Activated T-cell treated with anti-CD3 and anti-CD28 coated beads, Interleukin-2, amount 50 U/mL, for 48 hours (primary cell): ENCODE data around the gene PRDM12.
A peak's percentile ranks its signal among the peaks of the same experiment; 100 is the strongest.

Source experiments
- DNase-seq, 2 experiments: peaks; one replicate each; pipeline ENCODE4 v3.0.0-alpha.2; 2020

PRDM12 gene

DNA sequence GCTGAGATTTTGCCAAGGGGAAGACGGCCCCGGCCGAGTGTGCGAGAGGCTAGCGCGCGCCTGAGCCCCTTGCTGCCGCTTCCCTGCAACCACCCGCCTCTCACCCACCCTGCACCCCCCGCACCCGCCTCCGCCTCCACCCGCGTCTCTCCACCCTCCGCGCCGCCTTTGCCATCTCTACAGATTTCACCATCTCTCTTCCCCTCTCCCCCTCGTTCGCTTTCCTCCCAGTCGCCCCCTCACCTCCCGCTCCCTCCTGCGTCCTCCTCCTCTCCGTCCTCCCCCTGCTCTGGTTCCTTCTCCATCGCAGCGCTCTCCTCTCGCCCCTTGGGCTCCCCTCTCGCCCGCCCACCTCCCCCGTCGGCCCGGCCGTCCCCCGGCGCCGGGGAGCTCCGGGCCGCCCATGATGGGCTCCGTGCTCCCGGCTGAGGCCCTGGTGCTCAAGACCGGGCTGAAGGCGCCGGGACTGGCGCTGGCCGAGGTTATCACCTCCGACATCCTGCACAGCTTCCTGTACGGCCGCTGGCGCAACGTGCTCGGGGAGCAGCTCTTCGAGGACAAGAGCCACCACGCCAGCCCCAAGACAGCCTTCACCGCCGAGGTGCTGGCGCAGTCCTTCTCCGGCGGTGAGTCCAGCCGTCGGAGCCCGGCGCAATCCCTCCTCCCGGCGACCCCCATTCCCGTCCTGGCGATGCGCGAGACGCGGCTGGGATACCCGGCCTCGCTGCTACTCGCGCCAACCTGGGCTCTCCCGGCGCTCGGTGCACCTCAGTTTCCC is at the start of gene PRDM12:
TSS of gene PRDM12 (plus strand) at position 344 of the 778 bp plus-strand sequence. CDS start at position 404, 60 bp downstream.
- peak; percentile 29 to 36 for DNase-seq

- DNase-seq: no peak
These were observed 47.9 kb upstream of the PRDM12 start for GRCh38 chr9:130616451-130616850.

GRCh38 chr9:130623466-130623865 is 40.9 kb upstream of the PRDM12 start:
- DNase-seq: no peak

DNA sequence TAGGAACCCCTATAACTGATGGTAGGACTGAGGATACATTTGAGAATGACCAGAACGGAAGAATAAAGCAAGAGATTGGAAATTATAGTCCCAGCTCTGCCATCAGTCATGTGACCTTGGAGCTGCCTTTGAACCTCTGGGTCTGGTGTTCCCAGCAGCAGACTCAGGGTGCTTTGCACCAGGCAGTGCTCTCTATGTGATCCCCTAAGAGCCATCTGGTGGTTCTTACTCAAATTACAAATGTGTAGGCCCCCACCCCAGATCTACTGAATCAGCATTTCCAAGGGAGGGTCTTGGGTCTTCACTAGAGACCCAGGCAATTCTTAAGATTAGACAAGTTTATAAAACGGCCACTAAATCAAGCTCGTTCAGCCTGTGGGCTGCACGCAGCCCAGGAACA is 40.2 kb upstream of the PRDM12 start:
- DNase-seq: no peak

GRCh38 chr9:130626249-130626996 is 38.0 kb upstream of the PRDM12 start:
- DNase-seq: no peak

GRCh38 chr9:130627051-130627450 is 37.3 kb upstream of the PRDM12 start:
- DNase-seq: no peak

DNA sequence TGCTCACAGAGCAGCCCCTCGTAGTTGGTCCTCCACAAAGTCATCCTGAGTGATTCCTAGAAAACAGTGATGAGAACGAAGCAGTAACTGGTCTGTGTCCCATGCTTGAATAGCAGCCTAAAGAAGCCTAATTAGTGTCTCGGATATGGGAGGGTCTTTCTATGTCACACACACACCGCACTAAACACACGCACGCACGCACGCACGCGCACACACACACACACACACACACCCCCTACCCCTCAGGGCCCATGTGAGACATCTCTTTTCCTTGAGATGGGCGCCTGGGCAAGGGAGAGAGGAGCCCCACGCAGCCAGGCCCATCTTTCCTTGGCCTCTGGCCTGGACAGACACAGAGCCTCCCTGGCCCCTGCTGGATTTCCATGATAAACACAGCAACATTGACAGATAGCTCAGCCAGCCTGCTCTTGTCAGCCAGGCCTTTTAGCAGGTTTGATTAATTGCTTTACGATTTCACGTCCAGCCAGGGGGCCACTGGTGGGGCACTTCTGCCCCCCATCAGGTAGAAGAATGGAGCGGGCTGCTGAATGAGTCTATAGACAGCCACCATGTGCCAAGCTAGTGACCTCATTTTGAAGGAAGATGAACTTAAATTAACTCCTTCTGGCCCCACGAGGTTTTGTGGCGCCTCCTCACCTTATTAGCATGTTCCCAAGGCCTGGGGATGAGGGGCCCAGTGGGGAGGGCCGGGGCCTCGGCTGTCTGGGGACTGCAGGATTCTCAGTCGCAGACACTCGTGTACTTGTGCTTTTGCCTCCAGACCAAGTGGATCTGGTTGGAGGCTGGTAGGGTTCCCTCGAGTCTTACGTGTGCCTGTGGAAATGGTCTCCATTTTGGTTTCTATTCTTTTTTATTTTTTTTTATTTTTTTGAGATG is 36.2 kb upstream of the PRDM12 start:
- no peak for DNase-seq

GRCh38 chr9:130629443-130630070 is 34.8 kb upstream of the PRDM12 start:
- no peak for DNase-seq

DNA sequence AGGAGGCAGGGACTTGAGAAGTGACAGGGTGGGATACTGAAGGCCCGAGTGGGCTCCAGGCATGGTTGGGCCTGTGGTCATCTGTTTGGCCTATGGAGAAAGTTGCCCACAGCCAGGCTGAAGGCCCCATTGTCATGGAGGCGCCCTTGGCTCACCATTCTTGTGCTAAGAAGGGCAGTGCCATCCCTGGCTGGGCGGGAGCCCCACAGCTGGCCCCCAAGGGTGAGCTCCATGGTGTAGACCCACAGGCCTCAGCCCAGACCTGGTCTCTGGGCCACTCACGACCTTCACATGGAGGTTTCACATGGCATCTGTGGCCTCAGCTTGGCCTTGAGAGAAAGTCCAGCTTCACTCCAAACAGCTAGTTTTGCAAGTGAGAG is 34.3 kb upstream of the PRDM12 start:
- no peak for DNase-seq

- no peak for DNase-seq
These were observed 33.7 kb upstream of the PRDM12 start for GRCh38 chr9:130630506-130631330.

DNA sequence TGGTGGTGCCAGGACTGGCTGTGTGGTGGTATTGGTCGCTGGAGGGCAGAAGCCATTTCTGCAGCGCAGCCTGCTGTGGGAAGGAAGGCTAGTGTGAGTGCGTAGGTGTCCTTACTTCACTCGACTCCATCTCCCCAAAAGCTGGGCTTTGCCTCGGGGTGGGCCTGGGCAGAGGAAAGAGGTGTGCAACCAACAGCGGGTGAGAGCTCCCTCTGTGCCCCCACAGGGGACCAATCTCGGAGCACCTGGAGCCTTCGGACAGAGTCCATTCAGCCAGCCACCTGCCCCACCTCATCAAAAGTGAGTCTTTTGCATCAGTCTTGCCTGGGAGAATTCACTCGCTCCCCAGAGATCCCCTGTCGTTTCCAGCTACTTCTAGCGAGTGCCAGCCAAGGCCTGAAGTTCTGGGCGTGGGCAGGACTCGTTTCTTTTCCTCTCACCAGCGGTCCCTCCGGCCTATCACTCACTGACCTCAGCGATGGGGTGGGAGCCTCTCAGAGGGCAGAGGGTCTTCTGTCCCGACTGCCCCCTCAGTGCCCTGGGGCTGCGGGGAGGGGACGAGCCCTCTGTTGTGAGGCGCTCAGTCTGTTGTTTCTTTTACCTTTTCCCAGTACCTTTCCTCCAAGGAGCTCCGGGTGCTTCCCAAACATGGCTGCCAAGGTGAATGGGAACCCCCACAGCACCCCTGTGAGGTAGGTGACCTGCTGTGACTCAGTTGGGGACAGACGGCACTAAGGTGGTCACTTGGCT is 32.9 kb upstream of the PRDM12 start:
- DNase-seq: no peak

DNA sequence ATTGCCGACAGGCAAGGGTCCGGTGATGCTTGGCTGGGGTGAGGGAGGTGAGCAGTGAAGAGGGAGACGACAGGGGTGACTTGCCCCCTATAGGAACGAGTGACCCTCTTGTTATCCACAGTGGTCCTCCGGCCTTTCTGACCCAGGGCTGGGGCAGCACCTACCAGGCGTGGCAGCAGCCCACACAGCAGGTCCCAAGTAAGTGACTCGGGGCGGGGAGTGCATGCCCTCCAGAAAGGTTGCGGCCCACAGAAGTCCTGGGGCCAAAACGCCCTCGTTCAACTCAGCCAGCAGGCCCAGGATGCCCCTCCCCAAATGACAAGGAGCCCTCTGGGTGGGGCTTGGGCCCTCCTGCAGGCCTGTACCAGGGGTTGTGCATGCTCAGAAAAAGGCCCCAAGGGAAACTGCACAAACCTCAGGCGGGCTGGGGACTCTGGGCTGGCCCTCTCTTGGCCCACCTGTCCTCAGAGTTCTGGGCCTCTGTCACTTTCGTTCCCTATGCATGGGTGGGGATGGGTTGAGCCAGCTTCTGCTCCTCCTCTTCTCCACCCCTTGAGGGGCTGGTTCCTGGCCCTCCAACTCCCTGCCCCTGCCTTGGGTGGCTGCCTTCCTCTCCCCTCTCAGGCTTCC is 32.2 kb upstream of the PRDM12 start:
- no peak for DNase-seq

DNA sequence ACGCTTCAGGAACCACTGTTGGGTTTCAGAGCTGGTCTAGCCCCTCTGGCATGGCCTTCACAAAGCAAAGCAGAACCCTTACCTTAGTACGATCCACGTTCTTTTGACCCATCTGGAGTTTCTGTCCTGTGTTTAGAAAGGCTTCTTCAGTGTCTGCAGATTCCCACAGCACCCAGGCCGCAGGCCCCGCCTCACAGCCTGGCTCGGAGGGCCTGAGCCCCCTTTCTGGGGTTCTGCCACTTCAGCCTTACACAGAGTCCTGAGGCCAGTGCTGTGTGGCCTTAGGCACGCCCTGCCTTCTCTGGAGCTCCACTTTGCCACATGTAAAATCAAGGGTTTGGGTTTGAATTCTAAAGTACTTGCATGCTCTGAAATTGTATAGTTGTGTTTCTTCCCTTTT is 31.6 kb upstream of the PRDM12 start:
- DNase-seq: no peak

GRCh38 chr9:130633336-130634190 is 30.8 kb upstream of the PRDM12 start:
- no peak for DNase-seq

- DNase-seq: no peak
These were observed 30.1 kb upstream of the PRDM12 start for GRCh38 chr9:130634191-130634768.

GRCh38 chr9:130634801-130635200 is 29.6 kb upstream of the PRDM12 start:
- no peak for DNase-seq

DNA sequence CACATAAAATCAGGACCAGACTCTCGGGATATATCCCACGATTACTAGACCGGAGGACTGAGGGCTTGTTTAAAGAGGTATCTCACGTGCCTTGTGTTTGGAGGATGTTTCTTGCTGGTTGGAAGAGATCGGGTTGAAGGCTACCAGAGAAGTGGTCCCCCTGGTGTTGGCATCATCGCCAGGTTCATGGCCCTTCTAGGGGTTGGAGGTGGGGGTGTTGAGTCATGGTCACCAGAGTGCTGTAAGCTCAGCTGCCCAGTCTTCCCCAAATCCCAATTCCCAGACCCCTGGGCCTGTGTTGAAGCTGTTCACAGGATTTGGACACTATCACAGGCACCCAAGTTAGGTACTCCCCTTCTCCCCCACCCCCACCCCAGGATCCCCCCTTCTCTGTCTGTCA is 29.1 kb upstream of the PRDM12 start:
- DNase-seq: no peak

DNA sequence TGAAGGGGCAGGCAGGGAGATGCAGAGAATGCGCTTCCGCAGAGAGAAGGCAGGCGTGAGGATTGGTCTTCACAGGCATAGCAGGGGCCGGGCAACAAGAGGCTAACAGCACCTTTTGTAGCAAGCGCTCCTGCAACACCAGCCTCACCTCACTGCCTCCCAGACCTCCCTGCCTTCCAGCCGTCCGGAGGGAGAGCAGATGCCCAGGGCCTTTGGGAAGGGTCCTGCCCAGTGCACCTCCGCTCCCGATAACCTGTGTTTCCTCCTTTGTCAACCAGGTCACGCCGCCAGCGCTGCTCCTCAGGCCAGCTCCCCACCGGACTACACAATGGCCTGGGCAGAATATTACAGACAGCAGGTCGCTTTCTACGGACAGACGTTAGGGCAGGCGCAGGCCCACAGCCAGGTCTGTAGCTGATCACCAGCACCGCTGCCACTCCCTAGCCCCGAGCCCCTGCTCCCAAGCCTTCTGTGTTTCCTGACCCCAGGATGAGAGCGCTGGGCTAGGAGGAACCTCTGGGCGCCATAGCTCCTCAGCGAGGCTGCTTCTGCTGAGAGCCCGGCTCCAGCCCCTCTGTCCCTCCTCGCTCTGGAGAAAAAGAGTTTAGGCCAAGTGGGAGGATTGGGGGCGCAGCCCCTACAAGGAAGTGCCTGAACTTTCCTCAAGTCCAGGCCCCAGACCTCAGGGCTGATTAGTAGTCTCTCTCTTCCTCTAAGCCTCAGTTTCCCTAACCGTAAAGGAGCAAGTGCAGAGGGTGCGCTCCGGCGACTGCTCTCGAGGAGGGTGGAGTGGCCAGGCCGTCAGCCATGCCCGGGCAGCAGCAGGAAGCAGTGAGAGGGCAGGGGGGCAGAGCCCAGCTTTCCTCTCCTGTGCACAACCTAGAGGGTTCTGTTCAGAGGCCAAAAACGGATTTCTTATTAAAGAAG is 28.4 kb upstream of the PRDM12 start:
- no peak for DNase-seq
